Right cardiac atrium (tissue), 5 donors: ENCODE measurements around the gene SV2A. TPM values are rescaled to one million over a fixed set of nuclear protein-coding genes. Genes with fewer than 3 reads are reported as not detected.
A peak's percentile ranks its signal among the peaks of the same experiment; 100 is the strongest.
"Not testable (repeated sequence)": the region's sequence is repeated elsewhere in the genome, so short reads cannot be mapped to it uniquely, and the experiment has no call there.

Experiments used
- ATAC-seq, 2 donors: fragments of 200-7000 bp; cut with Tn5 transposase; one replicate each; pipeline versions ENCODE4 v1.8.0 to v1.9.1; 2020; ENCODE audit warnings: moderate library complexity in 2 of 2, mild to moderate bottlenecking in 1 of 2
- DNase-seq, 3 donors: peaks; one replicate each; pipeline ENCODE4 v3.0.0-alpha.2; 2020
- H3K27ac ChIP-seq: one replicate; pipeline ENCODE4 v1.5.1; 2013; ENCODE audit warnings: mild to moderate bottlenecking, low read length, control low read depth, moderate library complexity
- H3K27me3 ChIP-seq: one replicate; pipeline ENCODE4 v1.6.1; 2013; ENCODE audit not compliant: control insufficient read depth, insufficient read depth
- H3K4me1 ChIP-seq: one replicate; pipeline ENCODE4 v1.6.1; 2013; ENCODE audit warnings: low read length; ENCODE audit not compliant: control insufficient read depth, insufficient read depth
- H3K4me3 ChIP-seq: one replicate; pipeline ENCODE4 v1.5.1; 2013; ENCODE audit warnings: low read length, control low read depth
- H3K9me3 ChIP-seq: one replicate; pipeline ENCODE4 v1.6.1; 2013; ENCODE audit warnings: low read length; ENCODE audit not compliant: control insufficient read depth
- WGBS: extraction: QIAGEN DNeasy Blood & Tissue Kit; methylation state at CpG from one replicate; pipeline ENCODE4 v1.1.7; 2013; 5-methylcytosine and 5-hydroxymethylcytosine counted together
- intact Hi-C, 4 donors: fragments of 100-400 bp; cut with DNase I; formaldehyde crosslinking; loops; one replicate each; pipeline versions ENCODE4 v1.11.0 to v1.14.0; 2022 to 2023
- polyA plus RNA-seq: library from polyadenylated mRNA; stranded (reverse); fragments of 200-250 nt; gene quantifications from one replicate; pipeline ENCODE4 v1.2.3, GENCODE V29; 2013
- total RNA-seq, 4 donors: library from RNA; stranded (reverse); fragmentation: NEBNext Ultra II Directional; extraction: Animal tissue kit (Norgen Biotek cat#: 25700); gene quantifications; one replicate each; pipeline ENCODE4 v1.2.1, GENCODE V29; 2021
- donor health status: healthy with polysubstance abuse.
- donor health status: DM: no; HTN: yes; CAD: no.
- donor health status: DM: no; HTN: no; CAD: no.
- donor health status: DM: no; HTN: yes; CAD: no; lungs with severe emphysema.
- donor health status: DM: yes; HTN: yes; CAD: no.

SV2A gene
- total and polyA plus RNA-seq, 5 donors, result 1.0 to 2.8 (median 1.5) TPM

- Histone ChIP-seq H3K27me3 (no peaks in the 10 kb centered on the region), H3K9me3 (no peaks in the 10 kb centered on the region), H3K4me3 (no peak overlapping the region), H3K27ac (no peak overlapping the region), H3K4me1 (no peaks in the 10 kb centered on the region)
- no peak for ATAC-seq
- WGBS, result 80% methylated on average over 11 of the region's 11 CpGs
- intact Hi-C loops, result no loop called here
- no peak for DNase-seq
Measured at GRCh38 chr1:149915429-149916192, 2.0 kb downstream of the SV2A start.

DNA sequence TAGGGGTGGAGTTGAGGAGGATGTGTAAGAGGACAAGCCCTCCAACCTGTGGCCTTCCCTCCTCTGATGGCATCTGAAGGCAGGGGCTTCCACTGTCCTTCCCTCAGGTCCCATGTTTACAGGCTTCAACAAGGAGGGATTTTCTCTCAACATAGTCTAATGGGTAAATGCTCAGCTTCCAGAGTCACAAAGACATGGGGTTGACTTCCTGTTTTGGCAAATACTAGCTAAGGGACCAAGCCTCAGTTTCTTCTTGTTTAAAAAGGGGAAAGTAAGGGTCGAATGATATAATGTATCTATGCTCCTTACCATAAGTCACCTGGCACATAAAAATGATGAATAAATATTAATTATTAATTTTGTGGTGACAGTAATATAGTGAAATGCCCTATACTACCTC is 3.1 kb downstream of the SV2A start:
- no peaks in the 10 kb centered on the region for H3K4me1 ChIP-seq
- no peak for DNase-seq
- no peak overlapping the region for H3K4me3 ChIP-seq
- intact Hi-C loops, result no loop called here
- no peaks in the 10 kb centered on the region for H3K27me3 ChIP-seq
- no peak overlapping the region for H3K27ac ChIP-seq
- WGBS, result 86% methylated on average over 1 of the region's 1 CpG
- ATAC-seq, result no peak
- H3K9me3 ChIP-seq, result no peaks in the 10 kb centered on the region

DNA sequence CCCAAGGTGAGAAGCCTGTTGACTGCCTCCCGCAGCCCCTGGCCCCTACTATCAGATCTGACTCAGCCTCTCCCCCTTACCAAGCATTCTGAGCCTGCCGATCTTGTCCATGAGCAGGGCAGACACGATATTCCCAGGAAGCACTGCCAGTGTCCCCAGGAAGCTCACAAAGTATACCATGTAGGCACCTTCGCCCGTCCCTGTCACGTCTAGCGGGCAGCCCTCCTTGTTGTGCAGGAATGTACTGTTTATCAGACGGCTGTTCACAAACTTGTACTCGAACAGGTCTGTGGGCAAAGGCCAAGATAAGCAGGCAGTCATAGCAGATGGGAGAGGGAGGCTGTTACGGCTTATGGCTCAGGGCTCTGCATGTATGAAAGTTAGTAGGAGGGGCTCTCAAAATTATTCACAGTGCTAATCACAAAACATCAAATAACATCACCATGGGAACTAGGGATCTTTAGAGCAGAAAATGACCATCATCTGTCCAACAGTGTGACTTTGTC is 11.0 kb downstream of the SV2A start:
- ATAC-seq (no peak), DNase-seq (no peak)
- Histone ChIP-seq H3K9me3 (no peaks in the 10 kb centered on the region), H3K27ac (no peak overlapping the region), H3K4me3 (no peak overlapping the region), H3K27me3 (no peaks in the 10 kb centered on the region), H3K4me1 (no peaks in the 10 kb centered on the region)
- intact Hi-C loops, result no loop called here
- 61% methylated on average over 10 of the region's 10 CpGs for WGBS

- no peak overlapping the region for H3K4me3 ChIP-seq
- WGBS, result 87% methylated on average over 5 of the region's 5 CpGs
- H3K4me1 ChIP-seq, result peaks cover 6% of the 10 kb centered on the region
- DNase-seq (no peak), ATAC-seq (no peak)
- no peak overlapping the region for H3K27ac ChIP-seq
- intact Hi-C loops, result no loop called here
- no peaks in the 10 kb centered on the region for H3K27me3 ChIP-seq
- H3K9me3 ChIP-seq, result no peaks in the 10 kb centered on the region
Measured at GRCh38 chr1:149903836-149904491, 13.7 kb downstream of the SV2A start.

DNA sequence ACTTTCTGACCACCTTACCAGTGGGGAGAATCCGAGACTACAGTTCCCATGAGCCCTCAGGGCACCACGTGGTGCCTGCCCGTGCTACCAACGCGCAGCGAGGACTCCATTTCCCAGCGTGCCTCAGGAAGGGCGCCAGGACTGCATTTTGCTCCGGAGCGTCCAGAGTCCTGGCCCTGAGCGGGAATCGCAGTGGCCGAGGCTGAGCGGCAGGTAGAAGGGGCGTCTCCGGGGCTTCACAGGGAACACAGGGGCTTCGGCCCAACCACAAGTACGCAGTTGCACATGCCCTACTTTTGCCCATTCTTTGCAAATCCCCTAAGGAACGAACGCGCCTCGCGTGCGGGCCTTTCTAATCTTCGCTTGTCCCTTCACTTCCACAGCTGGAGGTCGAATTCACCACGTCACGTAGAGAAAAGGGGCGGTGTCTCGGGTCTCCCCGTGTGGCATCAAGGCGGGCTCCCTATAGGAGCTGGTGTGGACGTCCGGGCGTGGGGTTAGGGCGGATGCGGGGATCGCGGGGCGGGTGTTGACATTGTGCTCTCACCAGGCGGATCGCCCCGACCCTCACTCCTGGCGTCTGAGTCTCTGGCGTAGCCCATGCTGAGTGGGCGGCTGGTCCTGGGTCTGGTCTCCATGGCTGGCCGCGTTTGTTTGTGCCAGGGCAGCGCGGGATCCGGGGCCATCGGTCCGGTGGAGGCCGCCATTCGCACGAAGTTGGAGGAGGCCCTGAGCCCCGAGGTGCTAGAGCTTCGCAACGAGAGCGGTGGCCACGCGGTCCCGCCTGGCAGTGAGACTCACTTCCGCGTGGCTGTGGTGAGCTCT is 18.0 kb downstream of the SV2A start, which contains the start of gene BOLA1:
Gene BOLA1, plus strand, starts transcription at position 109 of the 825 bp plus-strand sequence. Its CDS starts 492 bp downstream, at position 601.
- Histone ChIP-seq H3K4me3 (peak within 1 kb of the TSS; percentile 53), H3K9me3 (no peaks in the 10 kb centered on the region), H3K27me3 (no peaks in the 10 kb centered on the region), H3K27ac (peak within 1 kb of the TSS; percentile 87), H3K4me1 (peaks cover 6% of the 10 kb centered on the region)
- intact Hi-C loops, result loop anchor here in 1 of 4 donors (10.0 kb wide), 1 partner anchor 155 kb away; no protein-coding TSS in a partner anchor
- DNase-seq (peak; percentile 95 to 98 (median 97)), ATAC-seq (peak; percentile 99)
- 5% methylated on average over 65 of the region's 65 CpGs for WGBS

- Histone ChIP-seq H3K4me3 (no peak overlapping the region), H3K9me3 (no peaks in the 10 kb centered on the region), H3K27me3 (no peaks in the 10 kb centered on the region), H3K27ac (no peak overlapping the region), H3K4me1 (peaks cover 6% of the 10 kb centered on the region)
- no peak for ATAC-seq
- intact Hi-C loops, result loop anchor here in 1 of 4 donors (10.0 kb wide), 1 partner anchor 158 kb away; no protein-coding TSS in a partner anchor
- DNase-seq, result no peak
- 91% methylated on average over 4 of the region's 4 CpGs for WGBS
Measured at GRCh38 chr1:149896575-149896974, 21.1 kb downstream of the SV2A start.

- WGBS, result 13% methylated on average over 6 of the region's 6 CpGs
- no peak for ATAC-seq
- Histone ChIP-seq H3K9me3 (no peaks in the 10 kb centered on the region), H3K4me1 (peaks cover 3% of the 10 kb centered on the region), H3K4me3 (peak overlapping the region; percentile 46), H3K27me3 (no peaks in the 10 kb centered on the region), H3K27ac (peak overlapping the region; percentile 98)
- intact Hi-C loops, result no loop called here
- peak in 2 of 3 donors; percentile 45 to 75 for DNase-seq
Measured at GRCh38 chr1:149888999-149889289, 28.7 kb downstream of the SV2A start.

- WGBS, result 3% methylated on average over 28 of the region's 28 CpGs
- H3K27me3 ChIP-seq, result no peaks in the 10 kb centered on the region
- peaks cover 3% of the 10 kb centered on the region for H3K4me1 ChIP-seq
- peak overlapping the region; percentile 46 for H3K4me3 ChIP-seq
- intact Hi-C loops, result no loop called here
- peak overlapping the region; percentile 98 for H3K27ac ChIP-seq
- H3K9me3 ChIP-seq, result no peaks in the 10 kb centered on the region
- ATAC-seq, result peak; percentile 53 to 59
- peak; percentile 79 to 91 (median 90) for DNase-seq
Measured at GRCh38 chr1:149888247-149888998, 29.2 kb downstream of the SV2A start.

DNA sequence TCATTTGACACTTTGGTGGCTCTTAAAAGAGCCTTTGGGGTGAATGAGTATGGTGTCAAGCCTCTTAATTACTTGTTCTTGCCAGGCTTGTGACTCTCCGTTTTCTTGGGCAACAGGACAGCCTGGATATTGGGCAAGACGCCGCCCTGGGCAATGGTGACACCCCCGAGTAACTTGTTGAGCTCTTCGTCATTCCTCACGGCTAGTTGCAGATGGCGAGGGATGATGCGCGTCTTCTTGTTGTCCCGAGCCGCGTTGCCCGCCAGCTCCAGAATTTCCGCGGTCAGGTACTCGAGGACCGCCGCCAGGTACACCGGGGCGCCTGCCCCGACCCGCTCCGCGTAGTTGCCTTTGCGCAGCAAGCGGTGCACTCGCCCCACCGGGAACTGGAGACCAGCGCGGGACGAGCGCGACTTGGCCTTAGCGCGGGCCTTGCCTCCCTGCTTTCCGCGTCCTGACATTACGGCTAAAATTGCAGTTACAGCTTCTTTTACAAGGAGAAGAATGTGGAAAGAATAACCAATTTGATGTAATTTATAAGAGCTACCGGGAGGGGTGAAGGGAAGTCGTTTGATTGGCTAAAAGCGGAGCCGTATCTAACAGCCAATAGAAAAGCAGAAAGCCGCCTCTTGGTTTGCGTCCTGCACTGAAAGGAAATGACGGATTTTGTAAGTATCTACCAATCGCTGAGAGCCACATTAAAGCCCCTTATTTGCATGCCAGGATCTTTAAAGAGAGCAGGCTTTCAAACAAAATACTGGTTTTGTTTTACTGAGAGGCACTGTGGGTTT is 30.0 kb downstream of the SV2A start:
- DNase-seq (peak; percentile 76 to 88 (median 85)), ATAC-seq (peak; percentile 80 to 83)
- intact Hi-C loops, result no loop called here
- Histone ChIP-seq H3K9me3 (no peaks in the 10 kb centered on the region), H3K4me1 (peaks cover 3% of the 10 kb centered on the region), H3K27me3 (no peaks in the 10 kb centered on the region), H3K4me3 (peak overlapping the region; percentile 46), H3K27ac (peak overlapping the region; percentile 98)
- WGBS, result under 1% methylated on average over 46 of the region's 46 CpGs

- H3K4me1 ChIP-seq, H3K27me3 ChIP-seq, intact Hi-C loops, H3K9me3 ChIP-seq, ATAC-seq, DNase-seq: not testable (repeated sequence)
- H3K27ac ChIP-seq, result peak overlapping the region; percentile 90
- H3K4me3 ChIP-seq, result peak overlapping the region; percentile 46
- 1% methylated on average over 13 of the region's 13 CpGs for WGBS
Measured at GRCh38 chr1:149887196-149887455, 30.5 kb downstream of the SV2A start.
